GM06990 (cell line): ENCODE measurements around the gene SPIRE1.

Source experiments
- DNase-seq: peaks from one replicate; pipeline ENCODE4 v3.0.0-alpha.2; 2011; ENCODE audit not compliant: insufficient read length; ENCODE audit errors: extremely low read depth
- H3K27me3 ChIP-seq: replicated peaks from 2 replicates; pipeline ENCODE4 v1.6.0; 2011; ENCODE audit warnings: low read length; ENCODE audit not compliant: control insufficient read depth, insufficient read depth
- H3K36me3 ChIP-seq: 2 replicates; pipeline ENCODE4 v1.5.1; 2011; ENCODE audit warnings: low read length; ENCODE audit not compliant: control insufficient read depth, insufficient read depth
- H3K4me3 ChIP-seq: replicated peaks from 2 replicates; pipeline ENCODE4 v1.5.1; 2011; ENCODE audit warnings: low read depth, mild to moderate bottlenecking, control low read depth, low read length
- CTCF ChIP-seq: IDR thresholded peaks from 2 replicates; pipeline ENCODE4 v1.5.1; 2011; ENCODE audit warnings: low read length, control low read depth, mild to moderate bottlenecking, inconsistent platforms; ENCODE audit not compliant: insufficient read depth, poor library complexity, severe bottlenecking

SPIRE1 gene

GRCh38 chr18:12452784-12453183 lies 205.1 kb downstream of the SPIRE1 start:
- Histone ChIP-seq H3K36me3 (no peaks in the 10 kb centered on the region), H3K4me3 (no peak overlapping the region), H3K27me3 (no peaks in the 10 kb centered on the region)
- no peak for DNase-seq
- TF ChIP-seq CTCF: no peak

- TF ChIP-seq CTCF: no peak
- H3K27me3 ChIP-seq: no peaks in the 10 kb centered on the region
- H3K4me3 ChIP-seq: no peak overlapping the region
- no peaks in the 10 kb centered on the region for H3K36me3 ChIP-seq
- no peak for DNase-seq
Observed at GRCh38 chr18:12451428-12451827, 206.5 kb downstream of the SPIRE1 start.

GRCh38 chr18:12449051-12449785 lies 208.7 kb downstream of the SPIRE1 start:
- no peaks in the 10 kb centered on the region for H3K27me3 ChIP-seq
- TF ChIP-seq CTCF: no peak
- H3K36me3 ChIP-seq: no peaks in the 10 kb centered on the region
- no peak for DNase-seq
- no peak overlapping the region for H3K4me3 ChIP-seq

GRCh38 chr18:12445554-12445953 lies 212.4 kb downstream of the SPIRE1 start:
- Histone ChIP-seq H3K36me3 (no peaks in the 10 kb centered on the region), H3K27me3 (no peaks in the 10 kb centered on the region), H3K4me3 (no peak overlapping the region)
- no peak for TF ChIP-seq CTCF
- no peak for DNase-seq

GRCh38 chr18:12443551-12443950 lies 214.4 kb downstream of the SPIRE1 start:
- Histone ChIP-seq H3K4me3 (no peak overlapping the region), H3K36me3 (no peaks in the 10 kb centered on the region), H3K27me3 (no peaks in the 10 kb centered on the region)
- no peak for TF ChIP-seq CTCF
- no peak for DNase-seq

- H3K36me3 ChIP-seq: no peaks in the 10 kb centered on the region
- H3K27me3 ChIP-seq: no peaks in the 10 kb centered on the region
- no peak for TF ChIP-seq CTCF
- DNase-seq: no peak
- no peak overlapping the region for H3K4me3 ChIP-seq
Observed at GRCh38 chr18:12442946-12443345, 215.0 kb downstream of the SPIRE1 start.
